SK-N-SH (cell line): ENCODE measurements around the gene AGL.

ENCODE experiments used
- NFIC ChIP-seq: IDR thresholded peaks from 2 replicates; pipeline ENCODE4 v1.4.0; 2012; ENCODE audit warnings: borderline replicate concordance
- POLR2AphosphoS5 ChIP-seq: IDR thresholded peaks from 2 replicates; pipeline ENCODE4 v1.6.1; 2012; ENCODE audit warnings: low read depth, low read length
- REST ChIP-seq: IDR thresholded peaks from 2 replicates; pipeline ENCODE4 v1.6.1; 2012; ENCODE audit warnings: mild to moderate bottlenecking, low read depth, low read length, moderate library complexity
- TEAD4 ChIP-seq: IDR thresholded peaks from 2 replicates; pipeline ENCODE4 v1.4.0; 2012; ENCODE audit warnings: mild to moderate bottlenecking, borderline replicate concordance; ENCODE audit not compliant: insufficient read depth

GRCh38 chr1:99964806-99965205 is 114.6 kb downstream of the AGL start:
- TF ChIP-seq TEAD4 (no peak), POLR2AphosphoS5 (no peak), REST (no peak), NFIC (no peak)
